Cardiac muscle cell (in vitro differentiated cells and primary cell): ENCODE data around the gene AP4M1. TPM values are rescaled to one million over a fixed set of nuclear protein-coding genes. Genes with fewer than 3 reads are reported as not detected.

Experiments
- DNase-seq, 2 donors: peaks; one replicate each; pipeline versions ENCODE4 v3.0.0 to v3.0.0-alpha.2; 2010 to 2017; ENCODE audit warnings: low read depth in 1 of 2, low spot score in 1 of 2
- H3K27ac ChIP-seq: fragments of 200-600 bp; sonication (generic); 2 replicates; pipeline ENCODE4 v1.5.1; 2016
- H3K27me3 ChIP-seq: fragments of 200-600 bp; sonication (generic); 2 replicates; pipeline ENCODE4 v1.6.0; 2016; ENCODE audit warnings: control low read depth
- H3K36me3 ChIP-seq: fragments of 200-600 bp; sonication (generic); 2 replicates; pipeline ENCODE4 v1.5.1; 2016; ENCODE audit warnings: control low read depth
- H3K4me1 ChIP-seq: fragments of 200-600 bp; sonication (generic); 2 replicates; pipeline ENCODE4 v1.8.1; 2017; ENCODE audit warnings: low read depth, mild to moderate bottlenecking, mixed run types
- H3K4me3 ChIP-seq: fragments of 200-600 bp; sonication (generic); 2 replicates; pipeline ENCODE4 v1.5.1; 2016; ENCODE audit warnings: mild to moderate bottlenecking
- H3K9me3 ChIP-seq: fragments of 200-600 bp; sonication (generic); 2 replicates; pipeline ENCODE4 v1.5.1; 2017; ENCODE audit warnings: low read depth, mild to moderate bottlenecking, control low read depth
- CTCF ChIP-seq: IDR thresholded peaks from 2 replicates; pipeline ENCODE4 v1.5.1; 2012; ENCODE audit warnings: low read depth, mild to moderate bottlenecking, low read length
- polyA plus RNA-seq: library from polyadenylated mRNA; unstranded; fragments of >200 nt; fragmentation: Nextera tagmentation; extraction: Ambion mirVana; gene quantifications from 2 replicates; pipeline ENCODE4 v1.2.1, GENCODE V29; 2016
- total RNA-seq: library from RNA; depleted of rRNA; stranded (reverse); fragments of >200 nt; gene quantifications from 2 replicates; pipeline ENCODE4 v1.2.3, GENCODE V29; 2016

AP4M1 gene
- total RNA-seq, result 31.7 and 35.2 TPM in 2 replicates
- polyA plus RNA-seq, result 15.8 and 29.3 TPM in 2 replicates

DNA sequence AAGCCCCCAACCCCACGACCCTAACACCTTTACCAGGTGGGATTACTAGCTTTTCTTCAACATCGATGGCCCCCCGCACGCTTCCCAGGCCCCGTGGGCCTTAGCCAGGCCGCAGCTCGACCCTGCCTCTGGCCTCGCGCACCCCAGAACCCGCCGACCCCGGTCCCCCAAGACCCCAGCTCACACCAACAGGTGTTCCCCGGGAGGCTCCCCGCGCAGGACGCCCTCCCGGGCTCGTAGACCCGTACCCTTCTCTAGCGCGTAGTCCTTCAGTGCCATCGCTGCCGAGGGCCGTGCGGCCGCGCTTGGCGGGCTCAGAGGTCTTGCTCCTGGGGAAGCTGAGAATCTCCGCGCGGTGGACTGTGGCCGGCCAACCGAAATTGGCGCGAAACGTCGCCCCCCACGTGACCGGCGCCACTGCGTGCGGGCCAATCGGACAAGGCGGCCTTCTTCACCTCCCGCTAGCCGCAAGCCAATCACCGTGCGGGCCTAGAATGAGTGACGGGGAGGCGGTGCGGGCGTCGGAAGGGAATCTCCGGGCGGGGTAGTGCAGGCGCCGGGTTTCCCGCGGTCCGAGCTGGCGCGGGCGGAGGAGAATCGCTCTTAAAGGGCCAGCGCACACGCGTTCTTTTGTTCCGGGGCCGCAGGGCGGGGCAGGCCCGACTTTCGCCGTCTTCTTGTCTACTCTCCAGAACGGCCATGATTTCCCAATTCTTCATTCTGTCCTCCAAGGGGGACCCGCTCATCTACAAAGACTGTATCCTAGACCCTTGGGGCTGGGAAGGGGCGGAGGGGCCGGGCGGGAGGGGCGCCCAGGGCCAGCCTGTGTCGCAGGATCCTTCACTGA is at the start of gene AP4M1, which contains the start of gene MCM7:
TSS of gene AP4M1 (plus strand) at position 628 of the 847 bp plus-strand sequence. CDS start at position 700, 72 bp downstream.
TSS of gene MCM7 (minus strand) at position 382 of the 847 bp plus-strand sequence. CDS start at position 279, 103 bp downstream.
- no peak for TF ChIP-seq CTCF
- H3K27ac ChIP-seq, result peak within 1 kb of the TSS; percentile 90
- H3K9me3 ChIP-seq, result no peaks in the 10 kb centered on the region
- peak; percentile 98 to 100 for DNase-seq
- peaks cover 29% of the 10 kb centered on the region for H3K36me3 ChIP-seq
- peak within 1 kb of the TSS; percentile 86 for H3K4me3 ChIP-seq
- H3K27me3 ChIP-seq, result no peaks in the 10 kb centered on the region
- H3K4me1 ChIP-seq, result no peaks in the 10 kb centered on the region

DNA sequence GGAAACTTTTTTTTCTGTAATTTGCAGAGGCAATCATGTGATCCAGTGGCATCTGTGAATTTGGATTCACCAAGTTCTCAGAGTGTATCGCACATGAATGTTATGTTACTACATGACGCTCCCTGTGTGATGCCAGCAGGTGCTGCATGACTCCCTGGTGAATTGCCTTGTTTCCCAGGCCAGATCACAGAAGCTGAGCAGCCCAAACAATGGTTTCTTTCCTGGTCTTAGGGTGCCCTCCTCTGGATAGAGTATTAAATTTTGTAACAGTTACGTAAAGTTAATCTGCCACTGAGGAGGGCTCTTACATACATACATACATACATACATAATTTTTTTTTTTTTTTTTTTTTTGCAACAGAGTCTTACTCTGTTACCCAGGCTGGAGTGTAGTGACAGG is 48.2 kb upstream of the AP4M1 start:
- Histone ChIP-seq H3K27me3 (no peaks in the 10 kb centered on the region), H3K36me3 (peaks cover 18% of the 10 kb centered on the region), H3K4me3 (no peak overlapping the region), H3K4me1 (peaks cover 3% of the 10 kb centered on the region), H3K27ac (no peak overlapping the region), H3K9me3 (no peaks in the 10 kb centered on the region)
- peak; percentile 35 to 78 for DNase-seq
- TF ChIP-seq CTCF, result peak; percentile 22

- Histone ChIP-seq H3K27me3 (no peaks in the 10 kb centered on the region), H3K4me1 (no peaks in the 10 kb centered on the region), H3K9me3 (no peaks in the 10 kb centered on the region), H3K27ac (no peak overlapping the region), H3K36me3 (peaks cover 25% of the 10 kb centered on the region), H3K4me3 (no peak overlapping the region)
- TF ChIP-seq CTCF, result no peak
- no peak for DNase-seq
Measured at GRCh38 chr7:100057006-100057405, 44.4 kb upstream of the AP4M1 start.

GRCh38 chr7:100059251-100059739 is 42.1 kb upstream of the AP4M1 start:
- Histone ChIP-seq H3K4me3 (no peak overlapping the region), H3K27ac (no peak overlapping the region), H3K36me3 (peaks cover 32% of the 10 kb centered on the region), H3K27me3 (no peaks in the 10 kb centered on the region), H3K4me1 (no peaks in the 10 kb centered on the region), H3K9me3 (no peaks in the 10 kb centered on the region)
- no peak for TF ChIP-seq CTCF
- no peak for DNase-seq

- Histone ChIP-seq H3K36me3 (peaks cover 34% of the 10 kb centered on the region), H3K27ac (no peak overlapping the region), H3K9me3 (no peaks in the 10 kb centered on the region), H3K4me1 (peaks cover 4% of the 10 kb centered on the region), H3K4me3 (no peak overlapping the region), H3K27me3 (no peaks in the 10 kb centered on the region)
- no peak for DNase-seq
- TF ChIP-seq CTCF, result no peak
Measured at GRCh38 chr7:100061518-100062193, 39.8 kb upstream of the AP4M1 start.
